Bronchial epithelial cell (primary cell): ENCODE measurements around the gene CEP70. TPM values are rescaled to one million over a fixed set of nuclear protein-coding genes. Genes with fewer than 3 reads are reported as not detected.

ENCODE experiments used
- DNase-seq: peaks from one replicate; pipeline ENCODE4 v3.0.0-alpha.2; 2010; ENCODE audit warnings: low read depth
- FAIRE-seq: peaks from 2 replicates; lab custom pipeline; 2011; peaks lifted over from hg19 to GRCh38; lab: Jason Lieb, UNC
- H3K27me3 ChIP-seq: 2 replicates; pipeline ENCODE4 v1.5.1; 2011; ENCODE audit warnings: low read length; ENCODE audit not compliant: control insufficient read depth, insufficient read depth
- H3K36me3 ChIP-seq: 2 replicates; pipeline ENCODE4 v1.5.1; 2011; ENCODE audit warnings: low read length; ENCODE audit not compliant: control insufficient read depth, insufficient read depth
- H3K4me3 ChIP-seq: 2 replicates; pipeline ENCODE4 v1.5.1; 2011; ENCODE audit warnings: mild to moderate bottlenecking, low read depth, low read length, control low read depth
- total RNA-seq: library from RNA; depleted of rRNA; stranded (reverse); fragments of >200 nt; gene quantifications from 2 replicates; pipeline ENCODE4 v1.2.1, GENCODE V29; 2014
- TF ChIP-seq, protein P1 (sequence below): IDR thresholded peaks from 2 replicates; pipeline ENCODE4 v1.5.1; 2011; ENCODE audit warnings: mild to moderate bottlenecking, moderate library complexity, low read length, control low read depth, inconsistent platforms; ENCODE audit not compliant: insufficient read depth, severe bottlenecking

The CEP70 gene
- total RNA-seq, 1 donor from 2014 or later: 18.2 TPM

DNA sequence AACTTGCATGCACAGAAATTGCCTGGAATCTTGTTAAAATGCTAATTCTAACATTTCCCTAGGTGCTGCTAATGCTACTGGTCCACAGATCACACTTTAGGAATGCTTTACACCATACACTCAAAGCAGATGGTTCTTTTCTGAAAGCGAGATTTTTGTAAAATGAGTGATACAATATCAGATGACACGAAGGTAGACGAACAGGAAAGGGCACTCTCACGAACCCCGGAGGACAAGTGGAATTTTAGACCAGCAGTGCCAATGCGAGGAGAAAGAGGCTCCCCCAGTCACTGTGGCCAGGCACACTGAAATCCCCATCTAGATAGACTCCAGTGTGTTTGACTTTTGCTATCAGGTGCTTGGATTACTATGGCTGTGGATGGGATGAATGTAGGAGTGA, 35.5 kb upstream of the CEP70 start:
- TF ChIP-seq, protein P1, sequence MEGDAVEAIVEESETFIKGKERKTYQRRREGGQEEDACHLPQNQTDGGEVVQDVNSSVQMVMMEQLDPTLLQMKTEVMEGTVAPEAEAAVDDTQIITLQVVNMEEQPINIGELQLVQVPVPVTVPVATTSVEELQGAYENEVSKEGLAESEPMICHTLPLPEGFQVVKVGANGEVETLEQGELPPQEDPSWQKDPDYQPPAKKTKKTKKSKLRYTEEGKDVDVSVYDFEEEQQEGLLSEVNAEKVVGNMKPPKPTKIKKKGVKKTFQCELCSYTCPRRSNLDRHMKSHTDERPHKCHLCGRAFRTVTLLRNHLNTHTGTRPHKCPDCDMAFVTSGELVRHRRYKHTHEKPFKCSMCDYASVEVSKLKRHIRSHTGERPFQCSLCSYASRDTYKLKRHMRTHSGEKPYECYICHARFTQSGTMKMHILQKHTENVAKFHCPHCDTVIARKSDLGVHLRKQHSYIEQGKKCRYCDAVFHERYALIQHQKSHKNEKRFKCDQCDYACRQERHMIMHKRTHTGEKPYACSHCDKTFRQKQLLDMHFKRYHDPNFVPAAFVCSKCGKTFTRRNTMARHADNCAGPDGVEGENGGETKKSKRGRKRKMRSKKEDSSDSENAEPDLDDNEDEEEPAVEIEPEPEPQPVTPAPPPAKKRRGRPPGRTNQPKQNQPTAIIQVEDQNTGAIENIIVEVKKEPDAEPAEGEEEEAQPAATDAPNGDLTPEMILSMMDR: no peak
- Histone ChIP-seq H3K36me3 (peaks cover 2% of the 10 kb centered on the region), H3K27me3 (no peaks in the 10 kb centered on the region), H3K4me3 (no peak overlapping the region)
- FAIRE-seq (peak; percentile 47), DNase-seq (peak; percentile 75)

DNA sequence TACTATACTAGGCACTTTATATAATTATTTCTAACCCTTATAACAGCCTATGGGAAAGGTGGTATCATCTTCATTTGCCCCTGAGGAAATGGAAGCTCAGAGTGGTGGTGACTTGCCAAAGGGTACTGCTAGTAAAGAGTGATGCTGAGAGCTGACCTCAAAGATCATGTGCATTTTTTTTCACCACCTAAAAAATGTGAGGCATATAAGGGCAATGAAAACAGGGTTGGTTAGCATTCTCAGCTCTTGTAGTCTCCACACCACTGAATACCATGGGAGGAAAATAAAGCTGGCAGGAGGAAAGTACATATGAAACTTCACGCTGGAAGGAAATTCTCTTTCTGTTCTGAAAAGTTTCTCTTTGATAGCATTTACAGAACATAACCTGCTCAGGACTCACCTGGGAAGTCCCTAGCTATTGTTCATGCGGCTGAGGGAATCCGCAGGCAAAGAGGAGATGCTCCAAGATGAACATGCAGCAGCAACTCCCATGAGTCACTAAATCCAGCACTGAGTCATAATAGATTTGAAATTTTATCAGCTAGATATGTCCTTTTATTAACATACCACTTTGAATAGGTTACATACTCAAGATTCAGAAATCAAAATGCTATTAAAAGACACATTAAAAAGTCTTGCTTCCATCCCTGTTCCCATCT, 31.8 kb upstream of the CEP70 start:
- TF ChIP-seq, protein P1: no peak
- no peaks in the 10 kb centered on the region for H3K27me3 ChIP-seq
- H3K4me3 ChIP-seq: no peak overlapping the region
- DNase-seq (peak; percentile 95), FAIRE-seq (no peak)
- no peaks in the 10 kb centered on the region for H3K36me3 ChIP-seq

DNA sequence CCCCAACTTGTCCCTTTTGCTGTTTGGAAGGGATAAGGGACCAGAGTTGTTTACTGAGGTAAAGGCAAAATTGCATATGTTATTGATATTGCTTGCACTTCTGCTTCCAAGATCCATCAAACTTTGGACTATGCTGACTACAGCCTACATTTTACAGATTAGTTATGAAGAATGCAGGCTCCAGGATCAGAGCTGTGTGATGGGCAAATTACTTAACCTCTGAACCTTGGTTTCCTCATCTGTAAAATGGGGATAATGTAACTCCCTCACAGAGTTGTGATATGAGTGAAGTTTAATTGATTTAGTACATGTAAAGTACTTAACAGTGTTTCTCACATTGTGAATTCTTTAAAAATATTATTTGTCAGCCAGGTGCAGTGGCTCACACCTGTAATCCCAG, 30.5 kb upstream of the CEP70 start:
- no peaks in the 10 kb centered on the region for H3K36me3 ChIP-seq
- H3K4me3 ChIP-seq: no peak overlapping the region
- DNase-seq: no peak
- no peaks in the 10 kb centered on the region for H3K27me3 ChIP-seq
- FAIRE-seq: no peak
- TF ChIP-seq, protein P1: no peak

DNA sequence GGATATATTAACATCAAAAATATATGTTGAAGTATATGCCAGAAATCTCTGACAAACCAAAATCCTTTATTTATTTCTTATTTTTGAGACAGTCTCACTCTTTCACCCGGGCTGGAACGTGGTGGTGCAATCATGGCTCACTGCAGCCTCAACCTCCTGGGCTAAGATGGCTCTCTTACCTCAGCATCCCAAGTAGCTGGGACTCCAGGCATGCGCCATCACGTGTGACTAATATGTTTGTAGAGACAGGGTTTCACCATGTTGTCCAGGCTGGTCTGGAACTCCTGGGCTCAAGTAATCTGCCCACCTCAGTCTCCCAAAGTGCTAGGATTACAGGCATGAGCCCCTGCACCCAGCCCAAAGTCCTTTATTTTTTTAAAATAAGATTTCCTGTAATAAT, 26.4 kb upstream of the CEP70 start:
- no peak overlapping the region for H3K4me3 ChIP-seq
- no peaks in the 10 kb centered on the region for H3K36me3 ChIP-seq
- DNase-seq: peak; percentile 38
- no peak for FAIRE-seq
- H3K27me3 ChIP-seq: no peaks in the 10 kb centered on the region
- TF ChIP-seq, protein P1: no peak

DNA sequence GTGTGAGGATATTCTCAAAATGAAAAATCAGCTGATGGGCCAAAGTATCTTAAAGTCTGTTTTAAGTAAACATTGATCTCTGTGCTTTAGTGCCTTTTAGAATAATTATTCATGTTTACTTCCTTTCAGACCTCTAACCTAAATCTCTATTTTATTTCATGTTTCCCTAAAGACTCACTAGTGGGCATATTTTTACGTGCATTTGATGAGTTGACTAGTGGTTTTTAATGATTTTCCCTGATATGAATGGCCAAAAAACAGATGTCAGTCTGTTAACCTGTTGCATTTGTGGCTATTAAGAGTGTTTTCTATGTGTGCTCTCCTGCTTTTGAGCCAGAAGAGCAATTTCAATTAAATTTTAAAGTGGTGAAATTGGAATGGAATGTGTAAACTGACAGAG, 21.4 kb upstream of the CEP70 start:
- no peak overlapping the region for H3K4me3 ChIP-seq
- DNase-seq (no peak), FAIRE-seq (no peak)
- no peaks in the 10 kb centered on the region for H3K36me3 ChIP-seq
- TF ChIP-seq, protein P1: no peak
- no peaks in the 10 kb centered on the region for H3K27me3 ChIP-seq

DNA sequence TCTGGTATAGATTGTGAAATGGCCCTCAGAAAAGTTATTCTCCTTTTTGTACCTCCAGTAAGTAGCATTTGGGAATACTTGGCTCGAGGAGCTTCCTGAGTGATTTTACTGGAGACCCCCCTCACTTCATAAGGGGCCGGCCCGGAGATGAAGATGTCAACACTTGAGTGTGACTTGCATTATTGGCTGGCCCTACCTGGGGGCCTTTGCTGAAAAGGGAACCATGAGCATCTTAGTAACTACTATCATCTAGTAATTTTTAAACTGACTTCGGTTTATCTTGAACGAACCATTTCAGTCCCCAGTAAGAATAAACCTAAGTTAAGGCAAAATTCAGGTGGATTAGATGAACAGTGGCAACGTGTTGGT, 15.8 kb upstream of the CEP70 start:
- TF ChIP-seq, protein P1: no peak
- Histone ChIP-seq H3K27me3 (no peaks in the 10 kb centered on the region), H3K36me3 (no peaks in the 10 kb centered on the region), H3K4me3 (no peak overlapping the region)
- DNase-seq (no peak), FAIRE-seq (no peak)
